AG04450 (cell line): ENCODE data around the gene KRTAP5-7. TPM values are rescaled to one million over a fixed set of nuclear protein-coding genes. Genes with fewer than 3 reads are reported as not detected.
"Not testable (repeated sequence)": the region's sequence is repeated elsewhere in the genome, so short reads cannot be mapped to it uniquely, and the experiment has no call there.

Experiments
- CTCF ChIA-PET: fragments of 300-600, 350-600 bp; formaldehyde crosslinking; extraction: SDS; loops from one replicate; lab custom pipeline; 2022; ENCODE audit warnings: antibody characterized with exemption, inconsistent platforms; lab: Charles Lee
- POLR2A ChIA-PET: fragments of 350-600 bp; formaldehyde crosslinking; extraction: SDS; loops from one replicate; lab custom pipeline; 2021; ENCODE audit warnings: antibody characterized with exemption, inconsistent platforms; lab: Yijun Ruan, JAX
- DNase-seq: peaks from one replicate; pipeline ENCODE4 v3.0.0-alpha.2; 2011; ENCODE audit warnings: low read depth, low spot score
- H3K27ac ChIP-seq: one replicate; pipeline ENCODE4 v1.5.1; 2012; ENCODE audit warnings: low read depth, low read length, control low read depth
- H3K27me3 ChIP-seq: one replicate; pipeline ENCODE4 v1.6.0; 2012; ENCODE audit warnings: low read length; ENCODE audit not compliant: control insufficient read depth, insufficient read depth
- H3K4me3 ChIP-seq: 2 replicates; pipeline ENCODE4 v1.5.1; 2011; ENCODE audit warnings: mild to moderate bottlenecking, low read depth, low read length, control low read depth
- H3K9me3 ChIP-seq: 2 replicates; pipeline ENCODE4 v1.5.1; 2012; ENCODE audit warnings: low read length; ENCODE audit not compliant: control insufficient read depth, insufficient read depth
- CTCF ChIP-seq: IDR thresholded peaks from 2 replicates; pipeline ENCODE4 v1.5.1; 2011; ENCODE audit warnings: low read depth, low read length, control low read depth, inconsistent platforms
- polyA plus RNA-seq: library from polyadenylated mRNA; depleted of rRNA; stranded (reverse); fragments of >200 nt; gene quantifications from 2 replicates; pipeline ENCODE4 v1.2.3, GENCODE V29; 2011

KRTAP5-7 gene
- polyA plus RNA-seq, 1 experiment = not detected

DNA sequence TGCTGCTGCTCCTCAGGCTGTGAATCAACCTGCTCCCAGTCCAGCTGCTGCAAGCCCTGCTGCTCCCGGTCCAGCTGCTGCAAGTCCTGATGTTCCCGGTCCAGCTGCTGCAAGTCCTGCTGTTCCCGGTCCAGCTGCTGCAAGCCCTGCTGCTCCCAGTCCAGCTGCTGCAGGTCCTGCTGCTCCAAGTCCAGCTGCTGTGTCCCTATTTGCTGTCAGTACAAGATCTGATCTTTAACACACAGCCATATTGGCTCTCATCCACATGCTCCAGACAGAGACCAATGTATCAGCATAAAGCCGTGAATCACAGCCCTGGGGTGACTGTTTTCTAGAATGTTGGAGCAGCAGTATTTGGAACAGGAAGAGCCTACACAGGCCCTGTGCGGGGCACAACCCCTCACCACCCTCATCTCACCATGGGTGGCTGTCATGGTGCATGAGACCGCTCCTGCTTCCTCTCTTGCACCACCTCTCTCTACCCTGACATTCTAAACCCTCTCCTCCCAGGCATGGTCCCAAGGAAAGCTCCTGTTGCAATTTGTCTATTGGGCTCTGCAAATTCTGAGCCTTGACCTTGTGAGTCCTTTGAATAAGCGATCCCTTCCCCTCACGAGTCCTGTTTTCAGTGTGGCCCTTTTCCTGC lies 41.8 kb downstream of the KRTAP5-7 start:
- ChIA-PET POLR2A (no interaction called here), CTCF (interaction anchor here (1.4 kb wide), 1 partner anchor 11 kb away, joined by 5 read pairs; no protein-coding TSS in a partner anchor)
- Histone ChIP-seq H3K27me3 (peaks cover 5% of the 10 kb centered on the region), H3K9me3 (no peaks in the 10 kb centered on the region), H3K4me3 (no peak overlapping the region), H3K27ac (no peak overlapping the region)
- no peak for TF ChIP-seq CTCF
- no peak for DNase-seq

- H3K27ac ChIP-seq, H3K4me3 ChIP-seq, POLR2A ChIA-PET, DNase-seq, H3K27me3 ChIP-seq, H3K9me3 ChIP-seq: not testable (repeated sequence)
- CTCF ChIA-PET = interaction anchor here (1.2 kb wide), 1 partner anchor 9 kb away, joined by 7 read pairs; no protein-coding TSS in a partner anchor
Observed at GRCh38 chr11:71571101-71571850, 44.2 kb downstream of the KRTAP5-7 start.

DNA sequence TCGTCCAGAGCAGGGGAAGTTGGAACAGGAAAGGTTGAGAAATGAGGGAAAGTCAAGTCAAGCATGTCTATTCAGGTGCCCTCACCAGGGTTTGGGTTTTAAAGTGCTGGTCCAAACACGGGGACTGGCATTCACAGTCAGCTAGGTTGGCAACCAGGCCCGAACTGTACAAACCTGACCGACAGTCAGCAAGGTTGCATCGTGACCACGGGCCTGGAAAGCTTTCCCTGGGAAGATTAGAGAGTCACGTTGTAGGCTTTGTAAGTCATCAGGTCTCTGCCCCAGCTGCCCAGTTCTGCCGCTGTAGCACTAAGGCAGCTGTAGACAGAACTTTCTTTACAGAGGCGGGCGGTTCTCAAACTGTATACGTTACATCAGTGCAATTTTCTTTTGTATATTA lies 45.7 kb downstream of the KRTAP5-7 start:
- H3K9me3 ChIP-seq = no peaks in the 10 kb centered on the region
- ChIA-PET CTCF (no interaction called here), POLR2A (no interaction called here)
- no peak for TF ChIP-seq CTCF
- no peak for DNase-seq
- H3K4me3 ChIP-seq = no peak overlapping the region
- H3K27me3 ChIP-seq = peaks cover 3% of the 10 kb centered on the region
- no peak overlapping the region for H3K27ac ChIP-seq

GRCh38 chr11:71574418-71574817 lies 47.4 kb downstream of the KRTAP5-7 start:
- ChIA-PET POLR2A (no interaction called here), CTCF (no interaction called here)
- no peak for TF ChIP-seq CTCF

GRCh38 chr11:71575723-71576424 lies 48.8 kb downstream of the KRTAP5-7 start:
- POLR2A ChIA-PET = no interaction called here
- peaks cover 5% of the 10 kb centered on the region for H3K27me3 ChIP-seq
- TF ChIP-seq CTCF = no peak
- no peak for DNase-seq
- no peak overlapping the region for H3K27ac ChIP-seq
- H3K4me3 ChIP-seq = no peak overlapping the region
- H3K9me3 ChIP-seq = no peaks in the 10 kb centered on the region
- CTCF ChIA-PET = no interaction called here

More at GRCh38 chr11:71574418-71574817, 47.4 kb downstream of the KRTAP5-7 start:
- peaks cover 5% of the 10 kb centered on the region for H3K27me3 ChIP-seq
- no peak overlapping the region for H3K27ac ChIP-seq
- no peak overlapping the region for H3K4me3 ChIP-seq
- DNase-seq = no peak
- H3K9me3 ChIP-seq = no peaks in the 10 kb centered on the region

- DNase-seq, H3K9me3 ChIP-seq, H3K27ac ChIP-seq, POLR2A ChIA-PET, H3K4me3 ChIP-seq, CTCF ChIA-PET, H3K27me3 ChIP-seq: not testable (repeated sequence)
Observed at GRCh38 chr11:71576688-71577465, 49.8 kb downstream of the KRTAP5-7 start.
